CD1c-positive myeloid dendritic cell (primary cell): ENCODE results near the gene PTGES.

Experiments used
- DNase-seq: peaks from one replicate; pipeline ENCODE4 v3.0.0-alpha.2; 2016; ENCODE audit errors: extremely low spot score

PTGES gene

GRCh38 chr9:129692534-129692933 is 60.3 kb downstream of the PTGES start:
- DNase-seq: no peak
